ENCODE results near the gene CREB3L2. TPM values are rescaled to one million over a fixed set of nuclear protein-coding genes. Genes with fewer than 3 reads are reported as not detected.

Gene CREB3L2
- total RNA-seq, 1 experiment from 2014 or later, result 49.8 TPM

GRCh38 chr7:137994216-137994615 lies 7.7 kb downstream of the CREB3L2 start:
- H4K20me1 ChIP-seq (ENCODE audit: insufficient read depth), result no peaks in the 10 kb centered on the region
- intact Hi-C loops (cut with micrococcal nuclease), result no loop called here

GRCh38 chr7:137993395-137993743 lies 8.5 kb downstream of the CREB3L2 start:
- no peak overlapping the region for H3K27ac ChIP-seq (ENCODE audit: low read depth, low read length)
- RAD21 ChIA-PET (ENCODE audit: low non-redundant PET in 1 of 2, low total read pairs in 2 of 2, uncharacterized antibody in 2 of 2, unreplicated experiment in 2 of 2), result no interaction called here
- H3K27me3 ChIP-seq (ENCODE audit: insufficient read depth, low read length), result no peaks in the 10 kb centered on the region

More at GRCh38 chr7:137994216-137994615, 7.7 kb downstream of the CREB3L2 start:
- no peaks in the 10 kb centered on the region for H3K36me3 ChIP-seq (ENCODE audit: control insufficient read depth in 1 of 2, insufficient read depth in 2 of 2, low read length in 2 of 2)
- H3K4me1 ChIP-seq (ENCODE audit: control insufficient read depth in 1 of 2, insufficient read depth in 2 of 2, low read length in 2 of 2), result no peaks in the 10 kb centered on the region
- H3K27me3 ChIP-seq (ENCODE audit: insufficient read depth, low read length), result no peaks in the 10 kb centered on the region
- H3K27ac ChIP-seq (ENCODE audit: low read depth, low read length), result no peak overlapping the region
- no peak overlapping the region for H3K9ac ChIP-seq (ENCODE audit: low read length)
- no peak for ATAC-seq
- no TSS peak for BruUV-seq (replicated peaks)
- no peak for TF ChIP-seq ZNF274 (IDR thresholded peaks at IDR 0.05; ENCODE audit: low read depth, low read length)
- no peak for TF ChIP-seq POLR2AphosphoS5 (IDR thresholded peaks at IDR 0.05; ENCODE audit: low read depth, low read length)
- RAD21 ChIA-PET (ENCODE audit: low non-redundant PET in 1 of 2, low total read pairs in 2 of 2, uncharacterized antibody in 2 of 2, unreplicated experiment in 2 of 2), result no interaction called here
- peaks cover 24% of the 10 kb centered on the region; the same call in 1 of the 2 replicates for H3K79me2 ChIP-seq (ENCODE audit: insufficient read depth, low read length)
- DNase-seq (ENCODE audit: low read depth, low spot score), result no peak
- no peak overlapping the region for H3K4me2 ChIP-seq (ENCODE audit: low read length)
- H2AFZ ChIP-seq (ENCODE audit: low read depth, low read length, poor library complexity, severe bottlenecking), result no peak overlapping the region
- H3K9me2 ChIP-seq (ENCODE audit: insufficient read depth), result no peaks in the 10 kb centered on the region
- POLR2A ChIA-PET, result no interaction called here
- no peak overlapping the region for H3K4me3 ChIP-seq (replicated peaks in 1 of 2; ENCODE audit: low read depth in 1 of 2, low read length in 2 of 2)
- H3K9me3 ChIP-seq (ENCODE audit: control insufficient read depth in 1 of 2, insufficient read depth in 1 of 2, low read depth in 1 of 2, low read length in 2 of 2), result no peaks in the 10 kb centered on the region
- CTCF ChIA-PET, result no interaction called here

More at GRCh38 chr7:137993395-137993743, 8.5 kb downstream of the CREB3L2 start:
- intact Hi-C loops (cut with micrococcal nuclease), result no loop called here
- CTCF ChIA-PET, result interaction anchor here (1.0 kb wide), 1 partner anchor 9 kb away, joined by 3 read pairs; the partner anchor contains the start of gene CREB3L2
- Histone ChIP-seq H3K4me3 (replicated peaks in 1 of 2; ENCODE audit: low read depth in 1 of 2, low read length in 2 of 2) (no peak overlapping the region), H3K4me2 (ENCODE audit: low read length) (no peak overlapping the region), H3K9me2 (ENCODE audit: insufficient read depth) (no peaks in the 10 kb centered on the region), H3K36me3 (ENCODE audit: control insufficient read depth in 1 of 2, insufficient read depth in 2 of 2, low read length in 2 of 2) (no peaks in the 10 kb centered on the region), H3K4me1 (ENCODE audit: control insufficient read depth in 1 of 2, insufficient read depth in 2 of 2, low read length in 2 of 2) (no peaks in the 10 kb centered on the region), H3K79me2 (ENCODE audit: insufficient read depth, low read length) (peaks cover 18% of the 10 kb centered on the region; the same call in 1 of the 2 replicates), H3K9me3 (ENCODE audit: control insufficient read depth in 1 of 2, insufficient read depth in 1 of 2, low read depth in 1 of 2, low read length in 2 of 2) (no peaks in the 10 kb centered on the region), H2AFZ (ENCODE audit: low read depth, low read length, poor library complexity, severe bottlenecking) (no peak overlapping the region), H3K9ac (ENCODE audit: low read length) (no peak overlapping the region), H4K20me1 (ENCODE audit: insufficient read depth) (no peaks in the 10 kb centered on the region)
- TF ChIP-seq MAX (IDR thresholded peaks at IDR 0.05) (no peak), ZFX (IDR thresholded peaks at IDR 0.05) (no peak), TCF7L2 (IDR thresholded peaks at IDR 0.05; ENCODE audit: borderline replicate concordance, extremely low read depth, insufficient read depth, insufficient read length) (no peak)
- POLR2A ChIA-PET, result no interaction called here
- BruUV-seq (replicated peaks), result no TSS peak
- DNase-seq (ENCODE audit: low read depth, low spot score), result no peak
- no peak for ATAC-seq

Measured in HCT116 (cell line).